ENCODE data around the gene LANCL2.

DNA sequence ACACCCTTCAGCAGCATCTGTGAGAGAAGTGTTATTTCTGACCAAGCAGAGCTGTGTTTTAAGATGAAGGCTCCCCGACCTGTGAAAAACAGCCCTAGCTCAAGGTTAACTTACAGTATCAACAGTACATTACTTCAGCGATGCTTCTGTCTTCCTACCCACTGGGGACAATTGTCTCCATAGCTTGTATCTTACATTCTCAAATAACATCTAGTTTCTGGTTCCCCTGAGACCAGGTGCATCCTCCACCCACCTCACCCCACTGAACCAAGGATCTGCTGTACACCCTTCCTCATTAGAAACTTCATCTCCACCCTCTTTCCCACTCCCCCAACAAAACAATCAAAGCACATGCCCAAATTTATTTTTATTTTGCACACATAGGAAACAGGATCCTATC, 105.1 kb downstream of the LANCL2 start:
- TF ChIP-seq, protein P1, sequence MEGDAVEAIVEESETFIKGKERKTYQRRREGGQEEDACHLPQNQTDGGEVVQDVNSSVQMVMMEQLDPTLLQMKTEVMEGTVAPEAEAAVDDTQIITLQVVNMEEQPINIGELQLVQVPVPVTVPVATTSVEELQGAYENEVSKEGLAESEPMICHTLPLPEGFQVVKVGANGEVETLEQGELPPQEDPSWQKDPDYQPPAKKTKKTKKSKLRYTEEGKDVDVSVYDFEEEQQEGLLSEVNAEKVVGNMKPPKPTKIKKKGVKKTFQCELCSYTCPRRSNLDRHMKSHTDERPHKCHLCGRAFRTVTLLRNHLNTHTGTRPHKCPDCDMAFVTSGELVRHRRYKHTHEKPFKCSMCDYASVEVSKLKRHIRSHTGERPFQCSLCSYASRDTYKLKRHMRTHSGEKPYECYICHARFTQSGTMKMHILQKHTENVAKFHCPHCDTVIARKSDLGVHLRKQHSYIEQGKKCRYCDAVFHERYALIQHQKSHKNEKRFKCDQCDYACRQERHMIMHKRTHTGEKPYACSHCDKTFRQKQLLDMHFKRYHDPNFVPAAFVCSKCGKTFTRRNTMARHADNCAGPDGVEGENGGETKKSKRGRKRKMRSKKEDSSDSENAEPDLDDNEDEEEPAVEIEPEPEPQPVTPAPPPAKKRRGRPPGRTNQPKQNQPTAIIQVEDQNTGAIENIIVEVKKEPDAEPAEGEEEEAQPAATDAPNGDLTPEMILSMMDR (IDR thresholded peaks at IDR 0.05): no peak
- no peak for TF ChIP-seq POLR2A (IDR thresholded peaks at IDR 0.05)
